Inferior parietal cortex (tissue), 1 donor: Measurements from ENCODE around the gene LRRC32.

Experiments used
- DNase-seq: peaks from one replicate; pipeline ENCODE4 v3.0.0-alpha.2; 2016; ENCODE audit errors: extremely low spot score

Gene LRRC32

GRCh38 chr11:76664578-76665061 lies 5.9 kb downstream of the LRRC32 start:
- DNase-seq, result no peak

- DNase-seq, result no peak
These were observed 6.6 kb downstream of the LRRC32 start for GRCh38 chr11:76663912-76664440.

GRCh38 chr11:76663486-76663810 lies 7.1 kb downstream of the LRRC32 start:
- DNase-seq, result no peak

- no peak for DNase-seq
These were observed 7.7 kb downstream of the LRRC32 start for GRCh38 chr11:76662656-76663485.

GRCh38 chr11:76661834-76662434 lies 8.6 kb downstream of the LRRC32 start:
- DNase-seq, result no peak

- DNase-seq, result no peak
These were observed 9.2 kb downstream of the LRRC32 start for GRCh38 chr11:76661306-76661751.

GRCh38 chr11:76660533-76661305 lies 9.8 kb downstream of the LRRC32 start:
- DNase-seq, result no peak

GRCh38 chr11:76659672-76660532 lies 10.6 kb downstream of the LRRC32 start:
- no peak for DNase-seq

GRCh38 chr11:76658651-76659650 lies 11.6 kb downstream of the LRRC32 start:
- no peak for DNase-seq

- DNase-seq, result no peak
These were observed 12.3 kb downstream of the LRRC32 start for GRCh38 chr11:76658231-76658630.

- DNase-seq, result no peak
These were observed 13.1 kb downstream of the LRRC32 start for GRCh38 chr11:76657187-76658170.

GRCh38 chr11:76656571-76657081 lies 13.9 kb downstream of the LRRC32 start:
- no peak for DNase-seq

- no peak for DNase-seq
These were observed 14.5 kb downstream of the LRRC32 start for GRCh38 chr11:76656050-76656531.

- no peak for DNase-seq
These were observed 15.0 kb downstream of the LRRC32 start for GRCh38 chr11:76655501-76656049.

- DNase-seq, result no peak
These were observed 15.6 kb downstream of the LRRC32 start for GRCh38 chr11:76654980-76655379.

- no peak for DNase-seq
These were observed 16.2 kb downstream of the LRRC32 start for GRCh38 chr11:76654298-76654851.

- DNase-seq, result no peak
These were observed 16.8 kb downstream of the LRRC32 start for GRCh38 chr11:76653674-76654284.
